LNCAP (cell line): ENCODE measurements around the gene SKIDA1.

Source experiments
- TF ChIP-seq, protein P1 (sequence below): fragments of 450-650 bp; IDR thresholded peaks from 2 replicates; pipeline ENCODE4 v1.5.1; 2017; ENCODE audit warnings: mild to moderate bottlenecking

The SKIDA1 gene

DNA sequence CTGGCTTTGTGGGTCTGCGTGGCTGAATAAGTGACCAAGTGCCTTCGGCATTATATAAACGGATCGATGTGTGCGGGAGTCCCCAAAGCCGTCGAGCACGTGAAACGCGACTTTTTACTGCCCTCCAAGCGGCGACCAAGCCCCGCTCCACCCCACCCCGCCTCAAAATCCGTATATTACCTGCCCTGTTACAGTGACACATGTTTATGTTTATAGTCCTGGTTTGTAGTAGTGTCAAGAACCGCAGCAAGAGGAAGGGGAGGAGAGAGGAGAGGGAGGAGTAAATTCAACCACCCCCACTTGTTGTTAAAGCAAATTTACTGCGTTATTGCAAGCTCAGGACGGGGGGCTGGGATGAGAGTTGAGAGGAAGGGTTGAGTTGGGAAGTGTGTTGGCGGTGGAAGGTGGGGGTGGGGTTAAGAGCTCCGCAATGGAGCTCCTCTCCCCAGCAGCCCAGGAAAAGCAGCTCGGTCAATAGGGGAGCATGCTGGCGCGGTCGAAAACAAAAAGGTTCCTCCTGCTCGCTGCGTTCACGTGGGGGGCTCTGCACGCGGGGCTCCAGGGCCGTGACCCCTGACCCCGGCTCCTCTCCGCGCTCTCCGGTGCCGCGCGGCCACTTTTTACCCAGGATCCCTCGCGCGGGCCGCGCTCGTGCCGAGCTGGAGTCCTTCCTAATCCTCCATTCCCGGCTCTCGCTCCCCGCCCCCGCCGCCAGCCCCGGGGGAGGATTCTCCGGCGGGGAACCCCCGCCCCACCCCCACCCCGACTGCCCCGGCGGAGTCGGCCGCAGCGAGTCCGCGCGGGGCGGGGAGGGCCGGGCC, at the start of gene SKIDA1:
Gene SKIDA1, minus strand, starts transcription at position 316 of the 821 bp plus-strand sequence. CDS start 7,860 bp downstream, outside the sequence.
- TF ChIP-seq, protein P1, sequence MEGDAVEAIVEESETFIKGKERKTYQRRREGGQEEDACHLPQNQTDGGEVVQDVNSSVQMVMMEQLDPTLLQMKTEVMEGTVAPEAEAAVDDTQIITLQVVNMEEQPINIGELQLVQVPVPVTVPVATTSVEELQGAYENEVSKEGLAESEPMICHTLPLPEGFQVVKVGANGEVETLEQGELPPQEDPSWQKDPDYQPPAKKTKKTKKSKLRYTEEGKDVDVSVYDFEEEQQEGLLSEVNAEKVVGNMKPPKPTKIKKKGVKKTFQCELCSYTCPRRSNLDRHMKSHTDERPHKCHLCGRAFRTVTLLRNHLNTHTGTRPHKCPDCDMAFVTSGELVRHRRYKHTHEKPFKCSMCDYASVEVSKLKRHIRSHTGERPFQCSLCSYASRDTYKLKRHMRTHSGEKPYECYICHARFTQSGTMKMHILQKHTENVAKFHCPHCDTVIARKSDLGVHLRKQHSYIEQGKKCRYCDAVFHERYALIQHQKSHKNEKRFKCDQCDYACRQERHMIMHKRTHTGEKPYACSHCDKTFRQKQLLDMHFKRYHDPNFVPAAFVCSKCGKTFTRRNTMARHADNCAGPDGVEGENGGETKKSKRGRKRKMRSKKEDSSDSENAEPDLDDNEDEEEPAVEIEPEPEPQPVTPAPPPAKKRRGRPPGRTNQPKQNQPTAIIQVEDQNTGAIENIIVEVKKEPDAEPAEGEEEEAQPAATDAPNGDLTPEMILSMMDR: no peak

DNA sequence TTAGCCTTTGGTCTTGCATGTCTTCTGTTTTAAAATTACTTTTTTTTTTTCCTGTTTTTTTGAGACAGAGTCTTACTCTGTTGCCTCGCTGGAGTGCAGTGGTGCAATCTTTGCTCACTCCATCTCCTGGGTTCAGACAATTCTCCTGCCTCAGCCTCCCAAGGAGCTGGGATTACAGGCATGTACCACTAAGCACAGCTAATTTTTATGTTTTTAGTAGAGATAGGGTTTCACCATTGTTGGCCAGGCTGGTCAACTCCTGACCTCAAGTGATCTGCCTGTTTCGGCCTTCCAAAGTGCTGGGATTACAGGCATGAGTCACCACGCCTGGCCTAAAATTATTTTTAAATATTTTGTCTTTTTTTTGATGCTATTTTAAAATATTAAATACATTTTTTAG, 47.1 kb upstream of the SKIDA1 start:
- TF ChIP-seq, protein P1: no peak

DNA sequence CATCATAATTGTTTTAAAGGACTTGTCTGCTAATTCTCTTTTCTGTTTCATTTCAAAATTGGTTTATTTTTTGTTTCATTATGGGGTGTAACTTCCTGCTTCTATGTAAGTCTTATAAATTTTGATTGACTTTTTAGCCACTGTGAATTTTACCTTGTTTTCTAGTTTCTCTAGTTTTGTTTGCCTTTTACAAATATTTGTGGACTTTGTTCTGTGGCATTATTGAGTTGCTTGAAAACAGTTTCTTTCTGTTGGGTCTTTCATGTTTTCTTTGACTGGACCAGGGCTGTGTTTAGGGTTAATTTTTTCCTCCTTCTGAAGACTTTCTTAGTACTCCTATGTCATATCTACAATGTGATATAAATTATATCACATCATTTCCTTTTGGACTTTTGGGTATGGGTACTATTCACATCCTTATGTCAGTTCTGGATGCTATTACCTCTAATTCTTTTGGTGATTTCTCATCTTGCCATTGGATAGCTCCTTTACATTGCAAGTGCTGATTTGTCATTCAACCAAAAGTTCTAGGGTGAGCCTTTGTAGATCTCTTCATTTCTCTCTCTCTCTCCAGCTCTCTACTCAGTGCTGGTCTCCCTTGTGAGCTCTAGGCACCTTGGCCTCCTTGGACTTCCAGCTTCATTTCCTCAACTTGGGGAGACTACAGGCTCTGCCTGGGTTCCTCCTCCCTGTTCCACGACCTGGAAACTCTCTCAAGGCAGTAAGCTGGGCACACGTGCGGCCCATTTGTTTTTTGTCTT, 45.5 kb upstream of the SKIDA1 start:
- TF ChIP-seq, protein P1: no peak

DNA sequence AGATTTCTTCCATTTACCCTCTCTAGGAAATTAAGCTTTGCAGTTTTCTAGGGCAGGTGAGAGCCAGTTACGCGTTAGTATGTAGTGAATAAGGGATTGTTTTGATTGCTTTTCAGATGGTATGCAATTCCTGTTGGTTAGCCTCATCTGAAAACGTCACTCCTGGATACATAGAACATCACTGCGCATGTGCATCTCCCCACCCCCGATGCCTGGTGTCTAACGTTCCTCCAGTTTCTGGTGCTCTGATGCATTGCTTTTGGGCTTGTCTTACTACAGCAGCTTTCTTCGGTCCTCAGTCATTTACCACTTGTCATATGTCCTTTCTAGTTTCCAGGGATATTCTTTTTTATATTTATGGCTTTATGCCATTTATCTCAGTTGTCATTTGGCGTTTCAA, 31.0 kb upstream of the SKIDA1 start:
- TF ChIP-seq, protein P1: no peak

DNA sequence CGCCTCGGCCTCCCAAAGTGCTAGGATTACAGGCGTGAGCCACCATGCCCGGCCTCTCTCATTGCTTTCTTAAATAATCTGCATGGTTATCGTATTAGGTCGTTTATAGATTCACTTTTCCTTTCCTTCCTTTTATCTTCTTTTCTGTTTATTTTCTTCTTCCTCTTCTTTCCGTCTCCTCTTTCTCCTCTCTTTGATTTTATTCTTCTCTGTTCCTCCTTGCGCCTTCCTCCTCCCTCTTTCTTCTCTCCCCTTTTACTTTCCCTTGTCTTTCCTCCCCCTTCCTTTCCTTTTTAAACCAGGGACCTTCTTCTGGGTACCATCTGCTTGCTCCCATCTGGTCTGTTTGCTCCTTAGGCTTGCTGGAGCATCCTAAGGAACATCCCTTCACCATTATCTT, 27.2 kb upstream of the SKIDA1 start:
- TF ChIP-seq, protein P1: no peak

DNA sequence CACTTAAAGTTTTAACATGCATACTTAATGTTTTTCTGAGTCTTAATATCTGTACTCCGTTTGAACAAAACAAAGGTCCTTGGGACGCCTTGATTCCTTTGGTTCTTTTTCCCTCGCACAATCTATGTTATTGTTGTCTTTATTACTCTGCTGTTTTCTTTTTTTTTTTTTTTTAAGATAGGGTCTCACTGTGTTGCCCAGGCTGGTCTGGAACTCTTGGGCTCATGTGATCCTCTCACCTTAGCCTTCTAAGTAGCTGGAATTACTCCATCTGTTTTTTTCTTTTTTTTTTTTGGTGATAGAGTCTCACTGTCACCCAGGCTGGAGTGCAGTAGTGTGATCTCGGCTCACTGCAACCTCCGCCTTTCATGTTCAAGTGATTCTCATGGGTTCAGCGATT, 21.8 kb upstream of the SKIDA1 start:
- TF ChIP-seq, protein P1: no peak

DNA sequence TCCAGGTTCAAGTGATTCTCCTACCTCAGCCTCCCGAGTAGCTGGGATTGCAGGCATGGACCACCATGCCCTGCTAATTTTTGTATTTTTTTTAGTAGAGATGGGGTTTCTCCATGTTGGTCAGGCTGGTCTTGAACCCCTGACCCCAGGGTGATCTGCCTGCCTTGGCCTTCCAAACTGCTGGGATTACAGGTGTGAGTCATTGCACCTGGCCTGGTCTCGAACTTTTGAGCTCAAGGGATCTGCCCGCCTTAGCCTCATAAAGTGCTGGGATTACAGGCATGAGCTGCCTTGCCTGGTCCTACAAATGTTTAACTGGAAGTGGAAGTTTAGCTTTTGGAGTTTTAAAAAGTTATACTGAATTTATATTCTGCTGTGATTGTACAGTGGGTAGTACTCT, 11.4 kb upstream of the SKIDA1 start:
- TF ChIP-seq, protein P1: no peak
